Naive B cell (primary cell): ENCODE data around the gene ARGLU1. TPM values are rescaled to one million over a fixed set of nuclear protein-coding genes. Genes with fewer than 3 reads are reported as not detected.

Experiments
- ATAC-seq, 2 donors: fragments of 150-1000 bp; cut with Tn5 transposase; 2 replicates each; pipeline ENCODE4 v1.10.0; 2021; ENCODE audit warnings: low read depth in 2 of 2, mild to moderate bottlenecking in 2 of 2, moderate library complexity in 2 of 2
- DNase-seq: peaks from one replicate; pipeline ENCODE4 v3.0.0; 2022
- H3K27ac Mint-ChIP-seq, 6 donors: one replicate each; pipeline ENCODE4 v1.8.0; 2020 to 2022; ENCODE audit warnings: mild to moderate bottlenecking in 6 of 6, mixed read lengths in 6 of 6, moderate library complexity in 5 of 6, inconsistent platforms in 2 of 6
- H3K27me3 Mint-ChIP-seq, 3 donors: one replicate each; pipeline ENCODE4 v1.8.0; 2021 to 2022; ENCODE audit warnings: mixed read lengths in 3 of 3, mild to moderate bottlenecking in 1 of 3
- H3K36me3 Mint-ChIP-seq, 2 donors: one replicate each; pipeline ENCODE4 v1.8.0; 2020 to 2022; ENCODE audit warnings: mixed read lengths in 2 of 2, inconsistent platforms in 1 of 2, mild to moderate bottlenecking in 1 of 2
- H3K4me1 Mint-ChIP-seq, 3 donors: one replicate each; pipeline ENCODE4 v1.8.0; 2020 to 2022; ENCODE audit warnings: mixed read lengths in 3 of 3, inconsistent platforms in 1 of 3, mild to moderate bottlenecking in 1 of 3, moderate library complexity in 1 of 3
- H3K4me3 Mint-ChIP-seq, 8 donors: one replicate each; pipeline ENCODE4 v1.8.0; 2020 to 2022; ENCODE audit warnings: mild to moderate bottlenecking in 8 of 8, mixed read lengths in 8 of 8, moderate library complexity in 8 of 8, inconsistent platforms in 2 of 8
- H3K9me3 Mint-ChIP-seq, 7 donors: one replicate each; pipeline ENCODE4 v1.8.0; 2020 to 2022; ENCODE audit warnings: mixed read lengths in 7 of 7, mild to moderate bottlenecking in 5 of 7, inconsistent platforms in 2 of 7, moderate library complexity in 1 of 7
- polyA plus RNA-seq, 6 donors: library from polyadenylated mRNA; unstranded; fragments of 300-500 nt; fragmentation: Illumina TruSeq; gene quantifications; one replicate each; pipeline ENCODE4 v1.2.3, GENCODE V29; 2021; ENCODE audit warnings: low read depth in 6 of 6

ARGLU1 gene
- polyA plus RNA-seq, 6 donors from 2014 or later = 30.3 to 63.7 (median 43.3) TPM

GRCh38 chr13:106573868-106574267 is 5.9 kb upstream of the ARGLU1 start:
- Mint-ChIP-seq H3K4me1 (peaks cover 6 to 8% (median 6%) of the 10 kb centered on the region in 3 donors), H3K27ac (no peak overlapping the region), H3K36me3 (peaks cover 0 to 4% of the 10 kb centered on the region in 2 donors), H3K27me3 (no peaks in the 10 kb centered on the region), H3K9me3 (peaks cover 0 to 4% (median 0%) of the 10 kb centered on the region in 7 donors), H3K4me3 (peak overlapping the region in 1 of 8 donors; percentile 10)
- no peak for ATAC-seq
- no peak for DNase-seq

- Mint-ChIP-seq H3K4me3 (no peak overlapping the region), H3K36me3 (peaks cover 0 to 4% of the 10 kb centered on the region in 2 donors), H3K27me3 (no peaks in the 10 kb centered on the region), H3K9me3 (peaks cover 0 to 4% (median 0%) of the 10 kb centered on the region in 7 donors), H3K27ac (no peak overlapping the region), H3K4me1 (peaks cover 8 to 12% (median 11%) of the 10 kb centered on the region in 3 donors)
- DNase-seq (no peak), ATAC-seq (no peak)
Measured at GRCh38 chr13:106573284-106573846, 5.4 kb upstream of the ARGLU1 start.

- Mint-ChIP-seq H3K27ac (peak overlapping the region in 3 of 6 donors; percentile 48 to 78 (median 76)), H3K9me3 (peaks cover 0 to 4% (median 0%) of the 10 kb centered on the region in 7 donors), H3K4me3 (peak overlapping the region in 5 of 8 donors; percentile 42 to 62 (median 53)), H3K27me3 (no peaks in the 10 kb centered on the region), H3K36me3 (peaks cover 4 to 7% of the 10 kb centered on the region in 2 donors), H3K4me1 (peaks cover 33 to 42% (median 37%) of the 10 kb centered on the region in 3 donors)
- DNase-seq (peak; percentile 52), ATAC-seq (peak; percentile 24 to 42)
Measured at GRCh38 chr13:106570299-106570852, 2.4 kb upstream of the ARGLU1 start.

GRCh38 chr13:106569233-106570095 is 1.5 kb upstream of the ARGLU1 start:
- no peak overlapping the region for H3K27ac Mint-ChIP-seq
- H3K9me3 Mint-ChIP-seq = peaks cover 0 to 2% (median 0%) of the 10 kb centered on the region in 7 donors
- H3K27me3 Mint-ChIP-seq = no peaks in the 10 kb centered on the region
- ATAC-seq (no peak), DNase-seq (no peak)
- peaks cover 4 to 7% of the 10 kb centered on the region in 2 donors for H3K36me3 Mint-ChIP-seq
- peaks cover 42 to 51% (median 46%) of the 10 kb centered on the region in 3 donors for H3K4me1 Mint-ChIP-seq
- H3K4me3 Mint-ChIP-seq = peak overlapping the region in 2 of 8 donors; percentile 22 to 35

GRCh38 chr13:106568299-106569003 is 514 bp upstream of the ARGLU1 start:
- peak in 1 of 2 donors; percentile 7 for ATAC-seq
- Mint-ChIP-seq H3K36me3 (peaks cover 0 to 7% of the 10 kb centered on the region in 2 donors), H3K4me1 (peaks cover 52 to 61% (median 56%) of the 10 kb centered on the region in 3 donors), H3K27me3 (no peaks in the 10 kb centered on the region), H3K27ac (peak overlapping the region; percentile 93 to 99 (median 97)), H3K4me3 (peak overlapping the region; percentile 86 to 100 (median 96)), H3K9me3 (peaks cover 0 to 2% (median 0%) of the 10 kb centered on the region in 7 donors)
- no peak for DNase-seq

- peaks cover 66 to 74% (median 67%) of the 10 kb centered on the region in 3 donors for H3K4me1 Mint-ChIP-seq
- peak overlapping the region; percentile 86 to 100 (median 96) for H3K4me3 Mint-ChIP-seq
- no peaks in the 10 kb centered on the region for H3K27me3 Mint-ChIP-seq
- H3K9me3 Mint-ChIP-seq = peaks cover 0 to 2% (median 0%) of the 10 kb centered on the region in 7 donors
- ATAC-seq (peak; percentile 6 to 16), DNase-seq (no peak)
- H3K36me3 Mint-ChIP-seq = peaks cover 0 to 7% of the 10 kb centered on the region in 2 donors
- H3K27ac Mint-ChIP-seq = peak overlapping the region; percentile 92 to 98 (median 96)
Measured at GRCh38 chr13:106566641-106567473, 1.1 kb downstream of the ARGLU1 start.

GRCh38 chr13:106565127-106565775 is 2.7 kb downstream of the ARGLU1 start:
- Mint-ChIP-seq H3K27ac (peak overlapping the region in 5 of 6 donors; percentile 36 to 83 (median 55)), H3K27me3 (no peaks in the 10 kb centered on the region), H3K9me3 (peaks cover 0 to 2% (median 0%) of the 10 kb centered on the region in 7 donors), H3K4me1 (peaks cover 75 to 82% (median 75%) of the 10 kb centered on the region in 3 donors), H3K4me3 (peak overlapping the region in 7 of 8 donors; percentile 52 to 98 (median 92)), H3K36me3 (peaks cover 0 to 7% of the 10 kb centered on the region in 2 donors)
- no peak for ATAC-seq
- DNase-seq = peak; percentile 20

- Mint-ChIP-seq H3K27me3 (no peaks in the 10 kb centered on the region), H3K4me3 (peak overlapping the region in 6 of 8 donors; percentile 13 to 50 (median 32)), H3K9me3 (no peaks in the 10 kb centered on the region), H3K36me3 (peaks cover 6% of the 10 kb centered on the region in 2 donors), H3K4me1 (peaks cover 64 to 72% (median 65%) of the 10 kb centered on the region in 3 donors), H3K27ac (peak overlapping the region in 3 of 6 donors; percentile 1 to 52 (median 12))
- ATAC-seq (no peak), DNase-seq (no peak)
Measured at GRCh38 chr13:106562301-106562700, 5.6 kb downstream of the ARGLU1 start.

GRCh38 chr13:106561551-106562170 is 6.3 kb downstream of the ARGLU1 start:
- peak overlapping the region; percentile 1 to 60 (median 47) for H3K27ac Mint-ChIP-seq
- ATAC-seq (peak; percentile 88 to 92), DNase-seq (no peak)
- peak overlapping the region in 7 of 8 donors; percentile 7 to 66 (median 43) for H3K4me3 Mint-ChIP-seq
- peaks cover 7 to 10% of the 10 kb centered on the region in 2 donors for H3K36me3 Mint-ChIP-seq
- no peaks in the 10 kb centered on the region for H3K27me3 Mint-ChIP-seq
- peaks cover 58 to 67% (median 59%) of the 10 kb centered on the region in 3 donors for H3K4me1 Mint-ChIP-seq
- no peaks in the 10 kb centered on the region for H3K9me3 Mint-ChIP-seq

- no peak for DNase-seq
- Mint-ChIP-seq H3K27ac (peak overlapping the region in 4 of 6 donors; percentile 2 to 59 (median 27)), H3K36me3 (peaks cover 16 to 19% of the 10 kb centered on the region in 2 donors), H3K4me3 (peak overlapping the region in 2 of 8 donors; percentile 28 to 43), H3K9me3 (no peaks in the 10 kb centered on the region), H3K4me1 (peaks cover 52 to 58% (median 56%) of the 10 kb centered on the region in 3 donors), H3K27me3 (no peaks in the 10 kb centered on the region)
- ATAC-seq = no peak
Measured at GRCh38 chr13:106560821-106561220, 7.1 kb downstream of the ARGLU1 start.

GRCh38 chr13:106558527-106558926 is 9.4 kb downstream of the ARGLU1 start:
- H3K36me3 Mint-ChIP-seq = peaks cover 23 to 26% of the 10 kb centered on the region in 2 donors
- H3K4me3 Mint-ChIP-seq = no peak overlapping the region
- DNase-seq (no peak), ATAC-seq (no peak)
- peaks cover 33 to 36% (median 35%) of the 10 kb centered on the region in 3 donors for H3K4me1 Mint-ChIP-seq
- no peaks in the 10 kb centered on the region for H3K27me3 Mint-ChIP-seq
- no peaks in the 10 kb centered on the region for H3K9me3 Mint-ChIP-seq
- H3K27ac Mint-ChIP-seq = peak overlapping the region in 2 of 6 donors; percentile 73 to 79
